ENCODE measurements around the gene DACT1.

DACT1 gene

DNA sequence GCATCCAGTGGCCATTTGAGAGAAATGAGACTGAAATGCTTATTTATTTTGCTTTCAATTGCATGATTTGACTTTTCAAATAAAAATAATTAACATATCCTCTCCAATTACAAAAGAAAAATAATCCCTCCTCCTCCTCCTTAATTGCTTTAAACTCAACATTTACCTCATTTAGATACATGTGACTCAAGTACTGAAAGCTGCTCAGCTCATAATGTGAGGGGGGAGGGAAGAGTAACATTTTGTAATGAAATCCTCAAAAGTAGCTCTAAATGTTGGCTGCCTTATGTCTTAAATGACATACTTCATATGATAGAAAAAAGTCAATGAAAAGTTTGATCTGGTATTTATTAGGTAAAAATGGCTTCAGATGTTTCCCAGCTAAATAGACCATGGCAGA is 29.0 kb downstream of the DACT1 start:
- DNase-seq (ENCODE audit: low read depth in 2 of 2), result no peak

DNA sequence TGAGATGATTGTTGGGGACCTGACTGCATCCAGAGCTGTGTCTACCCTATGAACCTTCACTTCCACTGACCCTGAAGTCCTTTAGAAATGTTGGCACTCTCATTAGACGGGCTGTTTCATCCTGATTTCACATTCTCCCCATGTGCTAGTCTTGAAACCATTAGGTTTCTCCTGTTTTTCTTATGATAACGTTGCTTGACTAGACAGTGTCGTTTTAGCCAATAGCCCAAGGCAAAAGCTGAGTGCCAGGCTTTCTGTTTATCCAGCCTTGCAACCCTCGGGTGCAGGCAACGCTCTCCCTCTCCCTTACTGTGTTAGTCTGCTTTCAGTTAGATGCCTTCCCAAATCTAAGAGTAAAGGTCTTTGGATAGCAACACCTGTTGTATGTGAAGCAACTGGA is 30.1 kb downstream of the DACT1 start:
- no peak for DNase-seq (ENCODE audit: low read depth in 2 of 2)

DNA sequence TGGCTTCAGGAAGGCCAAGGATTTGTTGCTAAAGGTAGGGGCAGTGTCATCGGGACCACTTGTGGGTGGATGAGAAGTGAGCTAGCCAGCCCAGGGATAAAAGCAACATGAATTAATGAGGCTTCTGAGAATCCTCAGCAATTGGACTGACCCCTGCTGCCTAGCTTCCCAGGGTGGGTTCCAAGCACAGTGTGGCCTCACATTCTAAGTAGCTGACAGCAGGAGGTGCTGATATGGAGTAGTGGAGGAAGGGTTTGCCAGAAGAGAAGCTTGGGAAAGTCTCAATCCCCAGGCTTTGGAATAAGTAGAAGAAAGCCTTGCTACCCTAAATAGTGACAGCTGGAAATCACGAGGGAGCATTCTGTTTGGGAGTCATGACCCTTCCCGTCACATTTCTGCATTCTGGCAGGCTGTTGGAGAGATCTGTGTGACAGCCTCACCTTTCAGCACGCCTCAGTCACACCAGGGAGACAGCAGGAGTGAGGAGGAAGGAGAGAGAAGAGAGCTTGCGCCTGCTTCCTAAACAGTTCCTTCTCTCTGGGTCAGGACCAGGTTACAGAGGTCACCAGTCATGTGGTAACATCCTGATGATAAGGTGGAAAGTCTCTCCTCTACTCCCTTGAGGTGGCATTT is 31.2 kb downstream of the DACT1 start:
- DNase-seq (ENCODE audit: low read depth in 2 of 2), result no peak

DNA sequence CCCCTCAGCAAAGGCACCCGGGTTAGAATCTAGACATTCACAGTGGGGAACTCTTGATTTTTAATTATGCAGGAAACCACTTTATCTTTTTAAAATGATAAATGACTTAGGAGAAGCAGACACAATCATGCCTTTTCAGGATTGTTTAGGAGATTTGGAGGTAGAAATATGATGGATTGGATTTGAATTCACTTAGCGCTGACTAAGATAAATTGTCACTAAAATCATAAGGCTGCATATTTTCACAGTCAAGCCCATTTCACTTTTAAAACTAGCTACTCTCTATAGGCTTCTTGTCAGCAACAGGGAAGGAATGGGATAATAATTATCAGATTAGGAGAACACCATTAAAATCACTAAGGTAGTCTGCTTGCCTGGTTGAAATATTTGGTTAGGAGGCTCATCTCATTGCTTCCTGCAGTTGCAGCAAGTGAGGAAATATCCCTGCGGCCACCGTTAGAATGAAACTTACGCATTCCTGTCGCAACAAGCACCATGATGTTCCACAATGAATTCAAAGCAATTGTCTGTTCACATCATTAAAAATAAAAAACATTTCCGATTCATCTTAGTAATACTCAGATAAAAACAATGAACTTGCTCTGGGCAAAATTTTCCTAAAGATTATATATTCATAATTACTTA is 31.9 kb downstream of the DACT1 start:
- DNase-seq (ENCODE audit: low read depth in 2 of 2), result no peak

DNA sequence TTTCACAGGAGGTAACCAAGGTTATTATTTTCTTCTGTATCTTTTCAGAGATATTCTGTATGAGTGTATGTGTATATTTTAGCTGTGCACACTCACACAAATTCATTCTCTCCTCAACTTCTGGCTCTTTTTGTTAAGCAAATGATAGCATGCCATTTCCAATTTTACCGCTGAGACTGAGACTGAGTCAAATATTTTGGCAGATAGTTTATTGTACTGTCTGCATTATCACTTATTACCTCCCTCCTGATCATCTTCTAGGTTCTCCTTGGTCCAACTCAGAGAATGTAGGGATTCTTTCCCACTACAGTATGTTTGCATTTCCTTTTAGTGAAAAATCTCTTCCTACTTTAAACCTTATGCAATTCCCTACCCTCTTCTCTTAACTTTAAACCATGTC is 33.3 kb downstream of the DACT1 start:
- no peak for DNase-seq (ENCODE audit: low read depth in 2 of 2)

DNA sequence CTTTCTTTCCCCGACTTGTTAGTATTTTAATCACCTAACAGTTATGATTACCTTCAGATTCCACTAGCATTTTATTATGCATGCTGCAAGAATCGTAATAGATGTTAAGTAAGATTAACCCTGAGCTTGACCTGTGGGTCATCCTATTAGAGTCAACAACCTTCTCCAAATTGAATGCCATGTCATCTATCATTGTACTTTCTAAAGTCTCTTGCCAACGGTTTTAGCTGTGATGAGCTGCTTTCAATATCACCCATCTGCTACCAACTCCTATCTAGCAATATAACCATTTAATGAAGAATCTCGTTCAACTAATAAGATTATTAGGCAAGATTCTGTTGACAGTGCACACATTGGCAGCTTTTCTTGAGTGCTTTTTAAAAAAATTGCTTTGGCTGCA is 33.7 kb downstream of the DACT1 start:
- DNase-seq (ENCODE audit: low read depth in 2 of 2), result no peak

DNA sequence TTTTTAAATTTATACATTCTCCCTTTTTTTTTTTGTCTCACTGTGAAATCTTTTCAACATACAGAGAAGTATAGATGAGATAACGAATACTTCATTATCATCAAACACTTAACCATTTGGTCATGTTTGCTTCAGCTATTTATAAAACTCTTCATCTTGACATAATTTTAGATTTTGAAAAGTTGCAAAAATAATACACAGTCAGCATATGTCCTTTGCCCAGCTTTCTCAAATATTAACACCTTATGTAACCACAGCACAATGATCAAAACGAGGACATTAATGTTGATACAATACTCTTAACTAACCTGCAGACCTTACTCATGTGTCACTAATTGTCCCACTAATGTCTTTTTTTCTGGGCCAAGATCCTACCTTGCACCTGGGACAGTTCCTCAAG is 36.0 kb downstream of the DACT1 start:
- DNase-seq (ENCODE audit: low read depth in 2 of 2), result no peak

DNA sequence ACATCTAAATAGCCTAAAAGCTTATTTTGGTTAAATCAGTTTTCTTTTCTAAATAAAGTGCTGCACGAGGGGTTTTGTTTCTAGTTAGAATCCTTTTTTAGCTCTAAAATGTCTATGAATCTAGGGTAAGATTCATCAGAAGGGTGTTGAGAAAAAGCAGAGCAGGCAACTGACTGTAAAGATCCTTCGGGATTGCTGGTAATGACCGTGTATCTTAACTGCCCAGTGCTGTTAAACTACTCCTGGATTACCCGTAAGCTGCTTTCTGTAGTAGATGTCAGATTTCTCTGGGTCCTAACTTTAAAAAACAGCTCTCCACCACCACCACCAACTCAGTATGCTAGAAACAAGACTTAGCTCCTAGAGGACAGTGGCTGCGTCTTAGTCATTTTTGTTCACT is 39.2 kb downstream of the DACT1 start:
- DNase-seq (ENCODE audit: low read depth in 2 of 2), result no peak

- no peak for DNase-seq (ENCODE audit: low read depth in 2 of 2)
Measured at GRCh38 chr14:58677517-58677916, 39.8 kb downstream of the DACT1 start.

DNA sequence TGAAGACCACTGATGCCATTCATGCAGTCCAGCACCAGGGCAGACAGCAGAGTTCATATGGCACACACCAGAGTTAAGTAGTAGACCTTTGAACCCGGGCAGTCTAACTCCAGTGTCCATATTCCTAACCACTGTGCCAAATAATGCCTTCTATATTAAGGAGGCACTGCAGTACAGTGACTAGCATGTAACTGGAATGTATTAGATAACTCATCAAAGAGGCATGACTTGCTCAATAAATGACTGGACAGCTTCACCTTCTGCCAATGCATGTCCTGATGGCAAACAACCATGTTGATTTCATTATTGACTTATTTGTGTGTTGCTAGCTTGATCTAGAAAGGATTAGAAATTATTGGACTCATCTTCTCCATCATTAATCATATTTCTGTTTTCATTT is 40.2 kb downstream of the DACT1 start:
- DNase-seq (ENCODE audit: low read depth in 2 of 2), result no peak

GRCh38 chr14:58680698-58681097 is 42.9 kb downstream of the DACT1 start:
- DNase-seq (ENCODE audit: low read depth in 2 of 2), result no peak

GRCh38 chr14:58687232-58687795 is 49.6 kb downstream of the DACT1 start:
- no peak for DNase-seq (ENCODE audit: low read depth in 2 of 2)

DNA sequence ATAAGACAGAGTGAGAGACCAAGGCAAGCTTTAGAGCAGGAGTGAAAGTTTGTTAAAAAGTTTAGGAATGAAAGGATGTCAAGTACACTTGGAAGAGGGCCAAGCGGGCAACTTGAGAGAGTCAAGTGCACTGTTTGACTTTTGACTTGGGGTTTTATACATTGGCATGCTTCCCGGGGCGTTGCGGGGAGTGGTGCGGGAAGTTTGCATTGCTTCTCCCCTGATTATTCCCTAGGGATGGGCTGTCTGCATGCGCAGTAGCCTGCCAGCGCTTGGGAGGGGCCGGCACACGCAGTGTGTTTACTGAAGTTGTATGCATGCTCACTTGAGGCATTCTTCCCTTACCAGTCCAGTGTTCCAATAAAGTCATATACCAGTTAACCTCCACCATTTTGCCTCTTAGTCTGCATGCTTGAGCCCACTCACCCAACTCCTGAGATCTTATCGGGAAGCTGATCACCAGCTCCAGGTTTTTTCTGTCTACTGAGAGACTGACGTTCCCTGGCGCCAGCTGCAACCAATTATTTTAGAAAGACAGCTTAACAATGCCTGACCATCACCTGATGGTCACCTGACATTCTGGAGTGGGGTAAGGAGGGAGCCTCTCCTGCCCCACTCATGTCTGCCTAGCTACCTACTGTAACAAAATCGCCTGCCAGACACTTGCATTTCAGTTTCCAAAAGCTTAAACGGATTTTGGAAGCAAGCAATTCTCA is 53.2 kb downstream of the DACT1 start:
- DNase-seq (ENCODE audit: low read depth in 2 of 2), result no peak

DNA sequence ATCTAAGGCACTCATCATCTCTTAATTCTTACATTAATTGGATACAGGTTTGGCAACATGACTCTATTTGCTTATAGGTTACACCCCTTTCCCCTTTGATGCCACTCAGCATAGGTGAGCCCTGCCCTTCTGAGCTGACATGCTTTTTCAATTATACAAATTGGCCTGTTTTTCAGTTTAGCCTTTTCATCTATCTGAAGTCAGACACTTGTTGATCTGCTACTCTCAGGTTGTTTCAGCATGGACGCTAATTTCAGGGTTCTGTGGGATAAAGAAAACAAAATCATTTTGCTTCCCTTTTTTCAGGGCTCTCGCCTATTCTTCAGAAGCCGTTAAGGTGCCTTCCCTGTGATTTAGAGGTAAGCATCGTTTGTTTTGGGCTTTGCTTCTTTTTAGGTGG is 55.3 kb downstream of the DACT1 start:
- DNase-seq (ENCODE audit: low read depth in 2 of 2), result no peak

DNA sequence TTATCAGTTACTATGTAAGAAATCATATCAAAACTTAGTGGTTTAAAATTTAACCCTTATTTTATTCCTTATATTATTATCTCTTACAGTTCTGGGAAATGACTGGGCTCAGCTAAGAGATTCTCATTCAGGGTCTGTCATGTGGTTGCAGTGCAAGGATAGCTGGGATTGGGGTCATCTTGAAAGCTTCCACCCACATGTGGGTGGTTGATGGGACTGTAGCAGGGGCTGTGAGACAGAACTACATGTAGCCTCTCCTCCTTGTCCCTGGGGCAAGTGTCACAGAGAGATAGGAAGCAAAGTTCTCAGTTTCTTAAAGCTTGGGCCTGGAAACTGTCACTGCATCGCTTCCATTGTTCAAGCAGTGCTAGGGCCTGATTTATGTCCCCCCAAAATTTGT is 57.8 kb downstream of the DACT1 start:
- DNase-seq (ENCODE audit: low read depth in 2 of 2), result no peak

- DNase-seq (ENCODE audit: low read depth in 2 of 2), result no peak
Measured at GRCh38 chr14:58697266-58697929, 59.6 kb downstream of the DACT1 start.
